Measurements from ENCODE around the gene ALPI.

ALPI gene

DNA sequence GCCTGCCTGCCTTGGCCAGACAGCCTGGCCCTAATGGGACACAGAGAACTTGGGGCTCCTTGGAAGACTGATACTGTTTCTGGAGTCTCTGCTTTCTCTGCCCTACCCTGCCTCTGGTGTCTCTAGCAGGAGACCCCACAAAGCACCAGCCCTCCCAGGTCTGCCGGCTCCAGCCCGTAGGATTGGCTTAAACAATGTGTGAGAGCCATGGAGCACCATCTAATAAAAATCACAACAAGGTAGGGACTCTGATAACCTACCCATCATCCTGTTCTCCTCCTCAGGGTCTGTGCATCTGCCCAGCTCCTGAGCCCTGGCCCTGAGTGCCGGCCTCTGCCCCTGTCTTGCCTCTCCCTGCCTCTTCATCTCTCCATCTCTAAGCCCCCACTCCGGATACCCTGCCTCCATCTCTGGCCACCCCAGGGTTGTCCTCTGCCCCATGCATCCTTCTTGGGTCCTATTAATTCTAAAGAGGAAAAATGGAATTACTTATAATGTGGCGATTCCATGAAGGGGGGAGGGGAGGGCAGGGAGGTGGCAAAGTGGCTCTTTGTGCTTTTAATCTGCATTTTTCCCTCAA, 32.9 kb downstream of the ALPI start:
- no peak for DNase-seq (ENCODE audit: low read depth)
- H3K4me3 ChIP-seq (ENCODE audit: control insufficient read depth, low read depth, low read length) = no peak overlapping the region
- TF ChIP-seq, protein P1, sequence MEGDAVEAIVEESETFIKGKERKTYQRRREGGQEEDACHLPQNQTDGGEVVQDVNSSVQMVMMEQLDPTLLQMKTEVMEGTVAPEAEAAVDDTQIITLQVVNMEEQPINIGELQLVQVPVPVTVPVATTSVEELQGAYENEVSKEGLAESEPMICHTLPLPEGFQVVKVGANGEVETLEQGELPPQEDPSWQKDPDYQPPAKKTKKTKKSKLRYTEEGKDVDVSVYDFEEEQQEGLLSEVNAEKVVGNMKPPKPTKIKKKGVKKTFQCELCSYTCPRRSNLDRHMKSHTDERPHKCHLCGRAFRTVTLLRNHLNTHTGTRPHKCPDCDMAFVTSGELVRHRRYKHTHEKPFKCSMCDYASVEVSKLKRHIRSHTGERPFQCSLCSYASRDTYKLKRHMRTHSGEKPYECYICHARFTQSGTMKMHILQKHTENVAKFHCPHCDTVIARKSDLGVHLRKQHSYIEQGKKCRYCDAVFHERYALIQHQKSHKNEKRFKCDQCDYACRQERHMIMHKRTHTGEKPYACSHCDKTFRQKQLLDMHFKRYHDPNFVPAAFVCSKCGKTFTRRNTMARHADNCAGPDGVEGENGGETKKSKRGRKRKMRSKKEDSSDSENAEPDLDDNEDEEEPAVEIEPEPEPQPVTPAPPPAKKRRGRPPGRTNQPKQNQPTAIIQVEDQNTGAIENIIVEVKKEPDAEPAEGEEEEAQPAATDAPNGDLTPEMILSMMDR (conservative IDR thresholded peaks at IDR 0.05; ENCODE audit: control insufficient read depth, insufficient read depth, low read depth, low read length) = no peak

DNA sequence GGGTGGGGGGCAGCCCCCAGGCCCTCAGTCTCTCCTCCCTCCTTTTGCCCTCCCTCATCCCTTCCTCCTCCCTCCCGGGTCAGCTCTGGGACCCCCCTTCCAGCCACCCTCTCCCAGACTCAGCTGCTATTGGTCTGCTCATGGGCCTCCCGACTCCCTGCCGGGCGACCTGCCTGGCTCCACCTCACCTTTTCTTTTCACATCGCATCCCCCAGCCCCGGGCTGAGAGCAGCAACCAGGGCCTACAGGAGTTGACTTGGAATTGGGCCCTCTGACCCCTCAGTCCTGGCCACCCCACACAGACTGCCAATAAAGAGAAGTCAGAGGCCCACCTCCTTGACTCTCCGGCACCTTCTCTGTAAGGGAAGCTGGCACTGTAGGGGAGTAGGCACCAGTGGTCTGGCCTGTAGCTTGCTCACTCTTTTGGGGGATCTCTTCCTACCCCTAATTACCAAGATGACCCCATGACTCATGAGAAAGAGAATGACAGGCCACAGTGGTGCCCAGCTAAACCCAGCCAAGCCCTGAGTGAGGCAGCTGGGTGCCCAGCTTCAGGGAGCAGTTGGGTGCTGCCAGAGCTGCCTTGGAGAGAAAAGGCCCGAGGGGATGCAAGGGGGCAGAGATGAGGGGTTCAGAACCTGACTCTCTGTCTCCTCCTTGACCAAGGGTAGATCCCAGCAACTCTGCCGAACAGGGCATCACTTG, 33.7 kb downstream of the ALPI start:
- DNase-seq (ENCODE audit: low read depth) = no peak
- H3K4me3 ChIP-seq (ENCODE audit: control insufficient read depth, low read depth, low read length) = no peak overlapping the region
- TF ChIP-seq, protein P1 (conservative IDR thresholded peaks at IDR 0.05; ENCODE audit: control insufficient read depth, insufficient read depth, low read depth, low read length) = no peak

DNA sequence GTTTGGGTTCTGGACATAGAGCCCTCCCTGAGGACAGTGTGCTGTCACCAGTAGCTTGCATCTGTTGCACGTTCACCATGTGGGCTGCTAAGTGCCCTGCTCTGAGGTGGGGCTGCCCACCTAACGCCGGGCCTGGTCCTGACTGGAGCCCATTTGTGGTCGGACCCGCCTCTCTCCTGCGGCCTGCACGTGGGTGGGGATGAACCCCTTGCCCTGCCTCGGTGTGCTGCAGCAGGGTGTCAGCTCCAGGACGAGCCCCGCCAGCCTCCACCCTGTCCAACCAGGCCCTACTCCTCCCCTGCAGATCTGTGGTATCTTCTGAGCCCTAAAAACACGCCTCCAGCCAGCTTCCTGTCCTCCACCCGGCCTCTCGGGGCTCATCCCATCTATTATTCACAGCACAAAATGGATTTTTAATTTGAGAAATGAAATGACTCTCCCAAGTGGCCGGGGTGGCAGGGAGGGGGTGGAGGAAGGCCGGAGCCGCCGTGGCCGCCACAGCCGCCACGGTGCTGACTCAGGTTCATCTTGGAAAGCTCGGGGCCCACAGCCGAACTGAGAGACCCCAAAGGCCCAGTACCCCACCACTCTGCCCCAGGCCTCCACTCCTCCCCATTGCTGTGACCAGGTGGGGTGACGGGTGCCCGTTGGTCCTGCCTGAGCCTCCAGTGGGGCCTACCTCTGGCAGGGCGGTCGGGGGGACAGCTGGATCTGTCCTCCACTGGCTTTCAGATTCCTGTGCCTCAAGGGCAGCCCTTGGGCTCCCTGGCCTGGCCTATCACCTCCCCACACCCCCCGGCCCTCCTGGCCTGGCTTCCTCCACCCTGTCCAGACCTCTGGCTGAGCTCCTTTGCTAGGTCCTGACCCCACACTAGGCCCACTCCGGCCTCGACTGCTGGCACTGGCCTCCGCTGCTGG, 34.5 kb downstream of the ALPI start:
- H3K4me3 ChIP-seq (ENCODE audit: control insufficient read depth, low read depth, low read length) = no peak overlapping the region
- TF ChIP-seq, protein P1 (conservative IDR thresholded peaks at IDR 0.05; ENCODE audit: control insufficient read depth, insufficient read depth, low read depth, low read length) = no peak
- DNase-seq (ENCODE audit: low read depth) = no peak

DNA sequence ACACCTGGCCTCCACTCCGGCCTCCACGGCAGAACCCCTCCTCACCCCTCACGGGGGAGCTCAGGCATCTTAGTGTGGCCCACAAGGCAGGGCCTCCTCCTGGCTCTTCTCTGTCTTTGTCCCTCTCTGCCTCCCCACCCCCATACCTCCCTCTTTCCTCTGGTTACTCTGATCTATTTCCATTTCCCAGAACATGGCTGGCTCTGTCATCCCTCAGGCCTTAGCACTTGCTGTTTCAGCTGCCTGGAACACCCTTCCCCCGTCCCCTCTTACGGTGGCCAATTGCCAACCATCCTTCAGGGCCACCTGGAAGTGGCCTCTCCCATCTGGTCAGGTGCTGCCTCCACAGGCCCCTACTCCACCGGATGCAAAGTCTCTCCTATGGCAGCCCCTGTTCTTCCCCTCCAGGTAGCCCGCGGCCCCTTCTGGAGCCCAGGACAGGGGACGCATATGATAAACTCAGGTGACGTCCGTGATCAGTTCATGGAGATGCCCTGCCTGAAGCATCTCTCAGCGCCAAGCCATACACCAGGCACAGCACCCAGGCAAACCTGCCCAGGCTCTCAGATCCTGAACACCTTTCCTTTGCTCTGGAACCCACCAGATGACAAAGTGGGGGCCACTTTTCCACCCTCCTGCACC, 35.3 kb downstream of the ALPI start:
- TF ChIP-seq, protein P1 (conservative IDR thresholded peaks at IDR 0.05; ENCODE audit: control insufficient read depth, insufficient read depth, low read depth, low read length) = no peak
- no peak for DNase-seq (ENCODE audit: low read depth)
- no peak overlapping the region for H3K4me3 ChIP-seq (ENCODE audit: control insufficient read depth, low read depth, low read length)

DNA sequence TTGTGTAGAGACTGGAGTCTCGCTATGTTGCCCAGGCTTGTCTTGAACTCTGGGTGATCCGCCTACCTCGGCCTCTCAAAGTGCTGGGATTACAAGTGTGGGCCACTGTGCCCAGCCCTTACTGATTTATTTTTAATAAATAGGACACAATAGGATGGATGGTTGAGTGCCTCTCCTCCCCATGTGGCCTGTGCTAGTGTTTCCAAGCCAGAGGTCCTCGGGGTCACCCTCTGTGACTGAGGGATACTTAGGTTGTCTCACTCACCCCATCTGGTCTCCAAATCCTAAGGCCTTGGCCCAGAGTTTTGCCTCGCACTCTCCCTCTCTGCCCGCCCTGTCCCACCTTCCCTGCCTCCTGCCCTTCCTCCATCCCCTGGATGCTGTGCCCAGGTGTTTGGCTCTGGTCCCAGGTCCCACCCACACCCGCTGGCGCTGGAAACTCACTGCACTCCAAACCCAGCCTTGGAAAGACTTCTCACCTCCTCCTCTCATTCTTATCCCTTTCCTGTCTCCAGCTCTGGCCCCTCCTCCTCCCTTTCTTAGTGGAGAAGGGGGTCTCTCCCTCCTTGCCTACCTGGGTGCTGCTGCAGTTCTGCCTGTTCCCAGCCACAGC, 36.4 kb downstream of the ALPI start:
- TF ChIP-seq, protein P1 (conservative IDR thresholded peaks at IDR 0.05; ENCODE audit: control insufficient read depth, insufficient read depth, low read depth, low read length) = no peak
- H3K4me3 ChIP-seq (ENCODE audit: control insufficient read depth, low read depth, low read length) = no peak overlapping the region
- no peak for DNase-seq (ENCODE audit: low read depth)

All from fibroblast of mammary gland (primary cell).